Keratinocyte (primary cell): ENCODE data around the gene SPATA16. TPM values are rescaled to one million over a fixed set of nuclear protein-coding genes. Genes with fewer than 3 reads are reported as not detected.

Source experiments
- DNase-seq: peaks from one replicate; pipeline ENCODE4 v3.0.0-alpha.2; 2011; ENCODE audit warnings: low read depth, missing footprints, low spot score
- FAIRE-seq: peaks from 2 replicates; lab custom pipeline; 2011; peaks lifted over from hg19 to GRCh38; lab: Jason Lieb, UNC
- H2AFZ ChIP-seq: 2 replicates; pipeline ENCODE4 v1.6.0; 2012; ENCODE audit warnings: low read length, control low read depth, inconsistent platforms; ENCODE audit not compliant: control insufficient read depth
- H3K27ac ChIP-seq: 2 replicates; pipeline ENCODE4 v1.5.1; 2011; ENCODE audit warnings: low read length; ENCODE audit not compliant: control insufficient read depth, insufficient read depth
- H3K27me3 ChIP-seq: 3 replicates; pipeline ENCODE4 v1.6.0; 2011; ENCODE audit warnings: low read length; ENCODE audit not compliant: control insufficient read depth, insufficient read depth; ENCODE audit errors: extremely low read depth
- H3K36me3 ChIP-seq, 2 experiments: 2 replicates in 1 of 2; 3 replicates in 1 of 2; pipeline ENCODE4 v1.5.1; 2011; ENCODE audit warnings: low read length in 2 of 2, mild to moderate bottlenecking in 1 of 2; ENCODE audit not compliant: control insufficient read depth in 2 of 2, insufficient read depth in 2 of 2; ENCODE audit errors: extremely low read depth in 1 of 2
- H3K4me1 ChIP-seq: 3 replicates; pipeline ENCODE4 v1.5.1; 2011; ENCODE audit warnings: low read length; ENCODE audit not compliant: control insufficient read depth, insufficient read depth; ENCODE audit errors: extremely low read depth
- H3K4me2 ChIP-seq: 3 replicates; pipeline ENCODE4 v1.6.0; 2011; ENCODE audit warnings: low read depth, low read length; ENCODE audit not compliant: control insufficient read depth, insufficient read depth; ENCODE audit errors: extremely low read depth
- H3K4me3 ChIP-seq, 3 experiments: fragments of 200-600 bp in 1 of 3; sonication (generic) in 1 of 3; 2 replicates in 2 of 3; 3 replicates in 1 of 3; pipeline ENCODE4 v1.5.1; 2011 to 2016; ENCODE audit warnings: low read length in 3 of 3, mild to moderate bottlenecking in 3 of 3, control low read depth in 2 of 3, inconsistent platforms in 1 of 3, low read depth in 1 of 3, mixed read lengths in 1 of 3, mixed run types in 1 of 3, moderate library complexity in 1 of 3; ENCODE audit not compliant: control insufficient read depth in 2 of 3, insufficient read depth in 2 of 3; ENCODE audit errors: extremely low read depth in 1 of 3
- H3K79me2 ChIP-seq: 2 replicates; pipeline ENCODE4 v1.6.0; 2012; ENCODE audit warnings: low read length; ENCODE audit not compliant: control insufficient read depth, insufficient read depth
- H3K9ac ChIP-seq: 3 replicates; pipeline ENCODE4 v1.6.0; 2011; ENCODE audit warnings: low read length; ENCODE audit not compliant: control insufficient read depth, insufficient read depth; ENCODE audit errors: extremely low read depth
- H3K9me1 ChIP-seq: 3 replicates; pipeline ENCODE4 v1.6.0; 2011; ENCODE audit warnings: low read length; ENCODE audit not compliant: control insufficient read depth, insufficient read depth; ENCODE audit errors: extremely low read depth
- H3K9me3 ChIP-seq: 2 replicates; pipeline ENCODE4 v1.5.1; 2012; ENCODE audit warnings: low read depth, low read length; ENCODE audit not compliant: control insufficient read depth
- H4K20me1 ChIP-seq: 3 replicates; pipeline ENCODE4 v1.6.0; 2011; ENCODE audit warnings: low read length; ENCODE audit not compliant: control insufficient read depth, insufficient read depth; ENCODE audit errors: extremely low read depth
- CTCF ChIP-seq, 3 experiments: IDR thresholded peaks in 1 of 3; conservative IDR thresholded peaks in 1 of 3; optimal IDR thresholded peaks in 1 of 3; 2 replicates in 2 of 3; 3 replicates in 1 of 3; pipeline versions ENCODE3 to v1.5.1; 2011; ENCODE audit warnings: low read length in 3 of 3, mild to moderate bottlenecking in 3 of 3, moderate library complexity in 2 of 3, control low read depth in 1 of 3, inconsistent platforms in 1 of 3; ENCODE audit not compliant: insufficient read depth in 2 of 3; ENCODE audit errors: extremely low read depth in 1 of 3
- EZH2 ChIP-seq: IDR thresholded peaks from one replicate; pipeline ENCODE4 v1.6.1; 2012; ENCODE audit warnings: inconsistent platforms, mild to moderate bottlenecking, low read length, moderate library complexity
- dilution Hi-C: fragments of 300-500 bp; cut with MboI; formaldehyde crosslinking; loops from one replicate; pipeline ENCODE4 v1.7.0; 2020; ENCODE audit warnings: low sequenced_read_pairs; ENCODE audit not compliant: extremely low pct_ligation_motif_present
- polyA plus RNA-seq, 5 experiments: library from polyadenylated mRNA; depleted of rRNA in 3 of 5; stranded (reverse) in 3 of 5; stranded (forward) in 1 of 5; unstranded in 1 of 5; fragments of >200 nt; gene quantifications; 1 replicate in 1 of 5; 2 replicates in 3 of 5; 3 replicates in 1 of 5; pipeline versions ENCODE4 v1.2.1 to v1.2.3, GENCODE V29; 2011 to 2012; ENCODE audit warnings: missing spikeins in 2 of 5, low read depth in 1 of 5, low replicate concordance in 1 of 5

SPATA16 gene
- polyA plus RNA-seq, 1 donor (not counting 4 experiments of a cell fraction or from before 2014, with no cell fraction given) = not detected

DNA sequence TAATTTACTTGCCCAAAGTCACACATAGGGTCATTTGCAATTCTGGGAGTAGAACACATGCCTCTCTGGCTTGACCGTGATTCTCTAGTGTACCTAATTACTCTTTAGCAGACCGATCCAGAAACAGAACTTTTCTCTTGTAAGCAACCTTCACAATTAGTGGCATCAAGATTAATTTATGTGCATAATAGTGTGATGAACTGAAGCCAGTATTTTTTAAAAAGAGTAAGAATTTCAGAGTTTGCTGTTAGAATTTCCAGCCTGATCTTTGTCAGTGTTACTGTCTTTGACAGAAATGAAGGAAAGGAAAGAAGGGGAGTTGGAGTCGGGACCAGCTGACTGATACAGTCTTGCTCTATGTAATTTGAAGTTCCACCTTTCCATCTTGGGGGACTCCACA is 137.1 kb downstream of the SPATA16 start:
- H3K27me3 ChIP-seq = no peaks in the 10 kb centered on the region
- H4K20me1 ChIP-seq = no peaks in the 10 kb centered on the region
- FAIRE-seq = no peak
- no peak overlapping the region for H3K4me3 ChIP-seq
- H3K27ac ChIP-seq = no peak overlapping the region
- no peak overlapping the region for H3K4me2 ChIP-seq
- H3K79me2 ChIP-seq = no peaks in the 10 kb centered on the region
- no peaks in the 10 kb centered on the region for H3K9me1 ChIP-seq
- H3K9me3 ChIP-seq = no peaks in the 10 kb centered on the region
- no peak overlapping the region for H3K9ac ChIP-seq
- no peaks in the 10 kb centered on the region for H3K36me3 ChIP-seq
- dilution Hi-C loops = no loop called here
- no peaks in the 10 kb centered on the region for H3K4me1 ChIP-seq
- H2AFZ ChIP-seq = no peak overlapping the region
- TF ChIP-seq CTCF (optimal IDR thresholded peaks at IDR 0.05 in 1 of 3, IDR thresholded peaks at IDR 0.05 in 1 of 3, conservative IDR thresholded peaks at IDR 0.05 in 1 of 3; ENCODE audit: extremely low read depth in 1 of 3, insufficient read depth in 2 of 3, low read length in 3 of 3) (no peak), EZH2 (no peak)
- no peak for DNase-seq

GRCh38 chr3:173003471-173003870 is 137.6 kb downstream of the SPATA16 start:
- H3K9ac ChIP-seq = no peak overlapping the region
- H3K4me3 ChIP-seq = no peak overlapping the region
- FAIRE-seq = no peak
- H2AFZ ChIP-seq = no peak overlapping the region
- H3K36me3 ChIP-seq = no peaks in the 10 kb centered on the region
- no peaks in the 10 kb centered on the region for H3K9me3 ChIP-seq
- dilution Hi-C loops = no loop called here
- no peaks in the 10 kb centered on the region for H3K9me1 ChIP-seq
- H3K27ac ChIP-seq = no peak overlapping the region
- no peak for DNase-seq
- no peaks in the 10 kb centered on the region for H3K4me1 ChIP-seq
- no peak for TF ChIP-seq CTCF (optimal IDR thresholded peaks at IDR 0.05 in 1 of 3, IDR thresholded peaks at IDR 0.05 in 1 of 3, conservative IDR thresholded peaks at IDR 0.05 in 1 of 3; ENCODE audit: extremely low read depth in 1 of 3, insufficient read depth in 2 of 3, low read length in 3 of 3)
- no peak for TF ChIP-seq EZH2
- no peaks in the 10 kb centered on the region for H4K20me1 ChIP-seq
- no peaks in the 10 kb centered on the region for H3K79me2 ChIP-seq
- H3K4me2 ChIP-seq = no peak overlapping the region
- no peaks in the 10 kb centered on the region for H3K27me3 ChIP-seq
